Calu3 (cell line): ENCODE results near the gene ZNF319. TPM values are rescaled to one million over a fixed set of nuclear protein-coding genes. Genes with fewer than 3 reads are reported as not detected.

ENCODE experiments used
- BruUV-seq: library from RNA; stranded (reverse); fragments of 400-500 nt; replicated peaks from 2 replicates; lab custom pipeline; 2021; lab: Mats Ljungman, UMichigan
- CTCF ChIA-PET: fragments of 300-600 bp; sonication (Branson Sonifier 250); formaldehyde crosslinking; loops from one replicate; lab custom pipeline; 2022; ENCODE audit warnings: antibody characterized with exemption; lab: Charles Lee
- DNase-seq: peaks from one replicate; pipeline ENCODE4 v3.0.0; 2022
- H3K27ac Mint-ChIP-seq: one replicate; pipeline ENCODE4 v1.8.0; 2022; ENCODE audit warnings: mixed read lengths; ENCODE audit not compliant: unreplicated experiment
- H3K27me3 Mint-ChIP-seq: one replicate; pipeline ENCODE4 v1.8.0; 2022; ENCODE audit warnings: mixed read lengths; ENCODE audit not compliant: unreplicated experiment
- H3K36me3 Mint-ChIP-seq: one replicate; pipeline ENCODE4 v1.8.0; 2022; ENCODE audit warnings: mild to moderate bottlenecking, moderate library complexity, mixed read lengths; ENCODE audit not compliant: insufficient read depth, unreplicated experiment
- H3K4me1 Mint-ChIP-seq: one replicate; pipeline ENCODE4 v1.8.0; 2022; ENCODE audit warnings: mild to moderate bottlenecking, low read depth, mixed read lengths; ENCODE audit not compliant: unreplicated experiment
- H3K4me3 Mint-ChIP-seq: one replicate; pipeline ENCODE4 v1.8.0; 2022; ENCODE audit warnings: mild to moderate bottlenecking, low read depth, moderate library complexity, mixed read lengths; ENCODE audit not compliant: unreplicated experiment
- H3K9me3 Mint-ChIP-seq: one replicate; pipeline ENCODE4 v1.8.0; 2022; ENCODE audit warnings: low read depth, mixed read lengths; ENCODE audit not compliant: unreplicated experiment
- intact Hi-C: fragments of 100-400 bp; cut with micrococcal nuclease; formaldehyde crosslinking; loops from one replicate; pipeline ENCODE4 v1.10.0; 2022; ENCODE audit not compliant: unreplicated experiment
- total RNA-seq: library from RNA; stranded (reverse); gene quantifications from 2 replicates; pipeline ENCODE4 v1.2.3, GENCODE V29; 2022
- TF ChIP-seq, protein P1 (sequence below): fragments of 200-600 bp; IDR thresholded peaks from one replicate; pipeline ENCODE4 v1.8.0; 2022; ENCODE audit warnings: antibody characterized with exemption; ENCODE audit not compliant: unreplicated experiment

Gene ZNF319
- total RNA-seq, 1 experiment from 2014 or later: 10.0 TPM

DNA sequence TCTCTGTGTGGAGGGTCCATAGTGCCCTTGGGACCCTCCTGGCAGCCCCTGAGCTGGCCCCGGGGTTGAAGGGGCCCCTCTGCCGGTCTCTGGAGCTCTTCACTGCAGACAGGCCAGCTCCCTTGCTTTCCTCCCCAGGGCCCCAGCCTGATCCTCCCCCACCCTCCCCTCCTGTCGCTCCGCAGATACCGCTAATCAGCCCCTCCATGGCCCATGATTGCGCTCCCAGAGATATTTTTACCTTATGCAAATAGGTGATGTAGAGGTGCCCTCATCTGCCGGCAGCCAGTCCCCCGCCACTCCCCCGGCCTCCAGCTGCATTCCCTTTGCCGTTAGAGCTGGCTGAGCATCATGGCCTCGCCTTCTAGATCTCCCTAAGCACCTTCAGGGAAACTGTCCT, 34.3 kb upstream of the ZNF319 start:
- TF ChIP-seq, protein P1, sequence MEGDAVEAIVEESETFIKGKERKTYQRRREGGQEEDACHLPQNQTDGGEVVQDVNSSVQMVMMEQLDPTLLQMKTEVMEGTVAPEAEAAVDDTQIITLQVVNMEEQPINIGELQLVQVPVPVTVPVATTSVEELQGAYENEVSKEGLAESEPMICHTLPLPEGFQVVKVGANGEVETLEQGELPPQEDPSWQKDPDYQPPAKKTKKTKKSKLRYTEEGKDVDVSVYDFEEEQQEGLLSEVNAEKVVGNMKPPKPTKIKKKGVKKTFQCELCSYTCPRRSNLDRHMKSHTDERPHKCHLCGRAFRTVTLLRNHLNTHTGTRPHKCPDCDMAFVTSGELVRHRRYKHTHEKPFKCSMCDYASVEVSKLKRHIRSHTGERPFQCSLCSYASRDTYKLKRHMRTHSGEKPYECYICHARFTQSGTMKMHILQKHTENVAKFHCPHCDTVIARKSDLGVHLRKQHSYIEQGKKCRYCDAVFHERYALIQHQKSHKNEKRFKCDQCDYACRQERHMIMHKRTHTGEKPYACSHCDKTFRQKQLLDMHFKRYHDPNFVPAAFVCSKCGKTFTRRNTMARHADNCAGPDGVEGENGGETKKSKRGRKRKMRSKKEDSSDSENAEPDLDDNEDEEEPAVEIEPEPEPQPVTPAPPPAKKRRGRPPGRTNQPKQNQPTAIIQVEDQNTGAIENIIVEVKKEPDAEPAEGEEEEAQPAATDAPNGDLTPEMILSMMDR: no peak
- H3K4me3 Mint-ChIP-seq: no peak overlapping the region
- H3K36me3 Mint-ChIP-seq: peaks cover 17% of the 10 kb centered on the region
- H3K9me3 Mint-ChIP-seq: no peaks in the 10 kb centered on the region
- intact Hi-C loops: no loop called here
- H3K27me3 Mint-ChIP-seq: no peaks in the 10 kb centered on the region
- BruUV-seq: no TSS peak
- DNase-seq: no peak
- CTCF ChIA-PET: interaction anchor here (0.6 to 1.9 kb wide), 2 partner anchors 10 to 87 kb away, joined by 3 to 16 read pairs; no protein-coding TSS in a partner anchor
- H3K4me1 Mint-ChIP-seq: peaks cover 30% of the 10 kb centered on the region
- no peak overlapping the region for H3K27ac Mint-ChIP-seq

DNA sequence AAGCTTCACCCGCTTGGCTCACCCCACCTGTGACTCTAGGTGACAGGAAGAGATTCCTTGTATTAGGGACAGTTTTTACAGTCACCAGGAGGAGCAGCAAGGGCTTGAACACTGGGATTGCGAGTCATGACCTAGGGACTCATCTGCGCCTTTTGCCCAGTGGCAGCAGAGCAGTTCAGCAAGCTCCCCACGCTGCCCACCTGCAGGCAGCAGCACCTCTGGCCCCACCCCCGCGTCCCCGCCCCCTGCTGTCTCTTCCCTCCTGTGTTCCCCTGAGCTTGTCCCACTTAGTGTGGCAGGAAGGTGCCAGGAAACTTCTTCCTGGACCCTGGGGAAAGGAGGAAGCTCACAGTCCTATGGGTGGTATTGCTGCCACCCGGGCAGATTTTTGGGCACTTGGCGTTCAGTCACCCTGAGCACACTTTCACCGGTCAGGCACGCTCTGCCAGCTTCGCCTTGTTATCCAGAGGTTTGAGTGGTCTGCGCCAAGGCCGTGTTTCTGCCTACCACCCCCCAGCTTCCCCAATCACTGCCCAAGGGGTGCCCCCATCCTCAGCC, 33.7 kb upstream of the ZNF319 start:
- no TSS peak for BruUV-seq
- TF ChIP-seq, protein P1: no peak
- Mint-ChIP-seq H3K4me3 (no peak overlapping the region), H3K36me3 (peaks cover 22% of the 10 kb centered on the region), H3K27ac (no peak overlapping the region), H3K4me1 (peaks cover 35% of the 10 kb centered on the region), H3K27me3 (no peaks in the 10 kb centered on the region), H3K9me3 (no peaks in the 10 kb centered on the region)
- CTCF ChIA-PET: interaction anchor here (0.6 to 1.9 kb wide), 3 partner anchors 10 to 88 kb away, joined by 3 to 16 read pairs (median 4); no protein-coding TSS in a partner anchor
- intact Hi-C loops: no loop called here
- no peak for DNase-seq

DNA sequence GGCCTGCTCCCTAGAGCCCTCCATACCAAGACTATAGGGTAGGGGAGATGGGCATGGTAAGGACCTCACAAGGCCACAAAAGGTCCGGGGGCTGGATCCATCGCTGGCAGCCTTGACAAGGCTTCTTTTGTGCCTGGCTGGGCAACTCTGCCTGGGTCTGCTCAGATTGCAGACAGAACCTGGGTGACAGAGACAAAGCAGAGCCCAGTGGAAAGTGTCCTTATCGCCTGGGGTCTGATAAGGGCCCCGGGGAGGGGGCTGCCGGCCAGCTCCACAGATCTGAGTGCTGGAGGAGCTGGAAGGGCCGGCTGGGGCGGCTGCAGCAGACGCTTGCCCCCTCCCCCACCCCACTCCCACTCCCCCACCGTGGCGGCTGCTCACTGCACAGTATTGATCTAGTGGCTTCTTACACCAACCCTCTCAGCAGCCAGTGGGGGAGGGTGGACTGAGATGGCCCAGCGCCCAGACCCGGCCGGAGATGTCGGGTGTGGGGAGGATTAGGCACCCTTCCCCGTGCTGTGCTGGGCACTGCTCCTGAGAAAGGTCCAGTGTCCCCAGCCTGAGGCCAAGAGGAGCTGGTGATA, 32.3 kb upstream of the ZNF319 start:
- Mint-ChIP-seq H3K27ac (no peak overlapping the region), H3K4me1 (peaks cover 49% of the 10 kb centered on the region), H3K9me3 (no peaks in the 10 kb centered on the region), H3K36me3 (peaks cover 26% of the 10 kb centered on the region), H3K27me3 (no peaks in the 10 kb centered on the region), H3K4me3 (no peak overlapping the region)
- CTCF ChIA-PET: interaction anchor here (0.6 to 1.9 kb wide), 7 partner anchors 8 to 250 kb away, joined by 3 to 16 read pairs (median 4); partner anchors contain the start of gene CFAP20
- peak; percentile 81 for DNase-seq
- no TSS peak for BruUV-seq
- intact Hi-C loops: no loop called here
- TF ChIP-seq, protein P1: no peak

DNA sequence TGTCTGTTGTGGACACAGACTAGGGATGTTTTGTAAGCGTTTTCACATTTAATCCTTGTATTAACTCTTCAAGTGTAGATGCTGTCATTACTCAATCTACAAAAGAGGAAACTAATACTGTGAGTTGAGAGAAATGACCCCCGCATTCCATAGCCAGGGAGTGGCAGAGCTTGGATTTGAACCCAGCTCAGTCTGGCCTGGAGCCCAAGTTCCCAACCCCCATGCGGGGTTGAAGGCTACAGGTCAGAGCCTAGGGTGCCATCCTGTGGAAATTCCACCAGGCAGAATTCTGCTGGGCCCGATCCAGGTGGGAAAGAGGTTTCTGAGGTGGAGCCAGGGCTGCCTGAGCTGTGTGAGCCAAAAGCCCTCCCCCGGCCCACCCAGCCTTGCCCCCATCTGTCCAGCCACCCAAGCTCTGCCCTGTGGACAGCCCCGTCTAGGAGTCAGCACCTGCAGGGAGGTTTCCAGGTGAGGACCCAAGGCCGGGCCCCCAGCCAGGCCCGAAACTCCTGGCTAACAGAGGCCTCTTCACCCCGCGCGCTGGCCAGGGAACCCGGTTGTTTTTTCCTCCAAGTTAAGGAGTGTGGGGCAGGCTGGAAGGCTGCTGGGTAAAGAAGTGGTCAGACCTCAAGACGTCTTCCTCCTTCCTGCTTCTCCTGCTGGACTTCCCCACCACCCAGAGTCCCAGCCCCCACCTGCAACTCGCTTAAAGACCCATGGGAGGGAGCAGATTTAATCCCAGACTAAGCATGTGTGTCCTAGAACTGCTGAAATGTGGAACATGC, 30.7 kb upstream of the ZNF319 start:
- CTCF ChIA-PET: interaction anchor here (0.7 to 1.5 kb wide), 2 partner anchors 9 to 91 kb away, joined by 5 to 7 read pairs; no protein-coding TSS in a partner anchor
- Mint-ChIP-seq H3K9me3 (no peaks in the 10 kb centered on the region), H3K4me3 (peak overlapping the region; percentile 9), H3K36me3 (peaks cover 34% of the 10 kb centered on the region), H3K4me1 (peaks cover 52% of the 10 kb centered on the region), H3K27ac (no peak overlapping the region), H3K27me3 (no peaks in the 10 kb centered on the region)
- TF ChIP-seq, protein P1: no peak
- peak; percentile 37 for DNase-seq
- intact Hi-C loops: no loop called here
- no TSS peak for BruUV-seq
